HG03342 (cell line): ENCODE measurements around the gene TTC9C.
"Not testable (repeated sequence)": the region's sequence is repeated elsewhere in the genome, so short reads cannot be mapped to it uniquely, and the experiment has no call there.

Source experiments
- ATAC-seq: cut with Tn5 transposase; IDR thresholded peaks from one replicate; pipeline ENCODE4 v1.9.1; 2021; ENCODE audit warnings: mild to moderate bottlenecking, moderate library complexity; ENCODE audit not compliant: unreplicated experiment

Gene TTC9C

DNA sequence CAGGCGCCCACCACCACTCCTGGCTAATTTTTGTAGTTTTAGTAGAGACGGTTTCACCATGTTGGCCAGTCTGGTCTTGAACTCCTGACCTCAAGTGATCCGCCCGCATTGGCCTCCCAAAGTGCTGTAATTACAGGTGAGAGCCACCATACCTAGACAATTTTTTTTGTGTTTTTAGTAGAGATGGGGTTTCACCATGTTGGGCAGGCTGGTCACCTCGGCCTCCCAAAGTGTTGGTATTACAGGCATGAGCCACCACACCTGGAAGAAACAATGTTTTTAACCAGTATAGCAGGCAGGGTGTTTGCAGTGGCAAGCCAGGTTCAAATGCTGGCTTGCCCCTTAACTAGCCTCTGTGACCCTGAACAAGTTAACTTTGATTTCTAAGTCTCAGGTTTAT, 21.6 kb downstream of the TTC9C start:
- not testable (repeated sequence) for ATAC-seq

DNA sequence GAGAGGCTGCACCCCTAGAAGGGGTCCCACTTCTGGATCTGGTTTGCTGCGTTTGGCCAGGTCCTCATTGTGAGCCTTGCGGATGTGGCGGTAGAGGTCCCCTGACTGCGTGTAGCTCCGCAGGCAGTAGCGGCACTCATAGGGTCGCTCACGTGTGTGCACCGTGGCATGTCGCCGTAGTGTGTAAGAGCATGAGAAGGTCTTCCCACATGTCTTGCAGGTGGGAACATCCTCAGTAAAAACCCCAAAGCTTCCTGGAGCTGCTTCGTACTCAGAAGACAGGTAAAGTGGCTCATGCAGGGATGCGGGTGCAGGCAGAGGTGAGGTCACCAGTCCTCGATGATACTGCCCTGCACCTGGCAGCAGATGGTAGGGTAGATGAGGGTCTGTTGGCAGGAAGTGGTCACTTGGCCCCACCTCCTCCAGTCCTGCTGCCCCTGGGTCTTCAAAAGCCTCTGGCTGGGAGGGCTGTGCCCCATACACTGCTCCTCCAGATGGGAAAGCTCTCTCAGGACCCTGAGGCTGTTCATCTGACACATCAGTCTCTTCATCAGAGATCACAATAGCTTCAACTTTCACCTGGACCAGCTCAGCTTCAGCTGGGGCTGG, 24.0 kb downstream of the TTC9C start:
- ATAC-seq, result no peak

DNA sequence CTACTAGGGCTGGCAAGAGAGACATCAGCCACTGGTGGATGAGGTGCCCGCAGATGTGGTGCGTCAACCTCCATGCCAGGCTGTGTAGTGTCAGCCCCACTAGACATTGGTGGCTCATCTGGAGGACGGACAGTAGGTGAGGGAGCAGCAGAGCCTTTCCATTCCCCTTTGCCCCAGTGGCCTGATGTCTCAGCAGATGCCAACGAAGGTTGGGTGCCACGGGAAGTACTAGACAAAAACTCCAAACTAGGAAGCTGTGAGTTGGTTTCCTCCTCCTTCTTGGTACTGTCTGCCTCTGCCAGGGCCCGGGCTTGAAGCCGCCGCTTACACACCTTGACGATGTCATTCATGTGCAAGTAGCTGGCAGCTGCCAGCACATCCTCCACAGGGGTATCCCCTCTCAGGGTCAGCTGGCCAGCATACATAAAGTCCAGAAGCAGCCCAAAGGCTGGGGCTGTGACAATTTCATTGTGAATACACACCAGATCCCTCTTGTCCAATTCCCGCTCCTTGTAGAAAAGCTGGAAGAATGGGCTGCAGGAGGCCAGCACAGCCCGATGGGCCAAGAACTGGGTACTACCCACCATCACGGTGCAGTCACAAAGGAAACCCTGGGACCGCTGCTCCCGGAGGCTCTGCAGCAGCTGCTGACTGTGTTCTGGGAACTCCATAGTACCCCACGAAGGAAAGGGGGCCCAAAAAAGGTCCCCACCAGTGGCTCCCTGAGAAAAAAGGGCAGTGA, 24.9 kb downstream of the TTC9C start:
- ATAC-seq, result peak; percentile 3

DNA sequence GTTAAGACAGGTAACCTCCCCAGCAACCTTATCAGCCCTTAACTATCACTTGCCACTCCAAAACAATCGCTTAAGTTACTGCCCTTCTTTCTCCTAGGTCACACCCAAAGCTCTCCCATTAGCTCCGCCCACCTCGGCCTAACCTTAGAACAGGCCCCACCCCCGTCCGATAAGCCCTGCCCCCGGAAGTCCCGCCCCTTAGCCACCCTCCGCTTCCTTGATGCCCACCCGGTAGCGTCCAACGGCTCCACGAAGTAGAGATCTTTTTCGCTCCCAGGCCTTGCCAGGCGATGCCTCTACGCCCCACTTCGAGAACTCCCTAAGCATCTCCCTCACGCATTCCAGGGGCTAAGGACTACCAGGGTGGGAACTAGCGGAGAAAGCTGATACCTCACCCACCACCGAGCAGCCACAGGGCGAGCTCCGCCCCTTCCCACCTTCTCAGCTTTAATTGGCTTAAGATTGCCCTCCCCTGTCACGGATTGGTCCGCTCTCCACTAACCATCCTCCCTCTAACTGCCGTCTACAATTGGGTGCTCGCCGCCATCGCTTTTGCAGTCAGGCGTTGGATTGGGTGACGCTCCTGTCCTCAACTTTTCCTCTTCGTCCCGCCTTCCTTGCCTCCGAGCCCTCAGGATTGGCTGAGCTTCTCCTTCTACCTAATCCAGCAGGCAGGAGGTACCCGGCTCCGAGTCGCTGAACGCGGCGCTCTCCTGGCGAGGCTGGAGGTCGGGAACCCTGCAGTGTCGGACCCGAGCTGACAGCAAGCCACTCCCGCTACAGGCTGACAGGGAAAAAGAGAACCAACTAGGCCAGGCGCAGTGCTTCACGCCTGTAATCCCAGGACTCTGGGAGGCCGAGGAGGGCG, 25.7 kb downstream of the TTC9C start, which contains the start of gene ZBTB3:
Gene ZBTB3, minus strand, starts transcription at position 425 of the 868 bp plus-strand sequence. CDS start 496 bp downstream, outside the sequence.
- ATAC-seq, result peak; percentile 93

DNA sequence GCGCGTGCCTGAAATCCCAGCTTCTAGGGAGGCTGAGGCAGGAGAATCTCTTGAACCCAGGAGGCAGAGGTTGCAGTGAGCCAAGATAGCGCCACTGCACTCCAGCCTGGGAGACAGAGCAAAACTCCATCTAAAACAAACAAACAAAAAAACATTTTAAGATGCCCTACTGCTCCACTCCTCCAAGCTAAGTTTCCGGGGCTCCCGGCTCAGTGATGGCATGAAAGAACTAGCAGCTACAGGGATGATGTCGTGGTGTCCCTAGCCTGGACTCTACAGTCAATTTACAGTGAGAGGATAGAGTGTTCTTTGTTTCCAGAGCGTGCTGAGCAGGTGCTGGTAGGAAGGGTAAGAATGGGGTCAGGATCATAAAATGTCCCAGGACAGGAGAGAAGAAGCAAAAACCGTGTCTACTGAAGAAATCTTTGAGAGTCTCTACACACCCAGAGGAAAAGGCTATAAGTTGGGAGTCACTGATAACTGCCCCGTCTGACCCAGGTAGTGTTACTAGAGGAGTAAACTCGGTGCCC, 26.9 kb downstream of the TTC9C start:
- no peak for ATAC-seq

DNA sequence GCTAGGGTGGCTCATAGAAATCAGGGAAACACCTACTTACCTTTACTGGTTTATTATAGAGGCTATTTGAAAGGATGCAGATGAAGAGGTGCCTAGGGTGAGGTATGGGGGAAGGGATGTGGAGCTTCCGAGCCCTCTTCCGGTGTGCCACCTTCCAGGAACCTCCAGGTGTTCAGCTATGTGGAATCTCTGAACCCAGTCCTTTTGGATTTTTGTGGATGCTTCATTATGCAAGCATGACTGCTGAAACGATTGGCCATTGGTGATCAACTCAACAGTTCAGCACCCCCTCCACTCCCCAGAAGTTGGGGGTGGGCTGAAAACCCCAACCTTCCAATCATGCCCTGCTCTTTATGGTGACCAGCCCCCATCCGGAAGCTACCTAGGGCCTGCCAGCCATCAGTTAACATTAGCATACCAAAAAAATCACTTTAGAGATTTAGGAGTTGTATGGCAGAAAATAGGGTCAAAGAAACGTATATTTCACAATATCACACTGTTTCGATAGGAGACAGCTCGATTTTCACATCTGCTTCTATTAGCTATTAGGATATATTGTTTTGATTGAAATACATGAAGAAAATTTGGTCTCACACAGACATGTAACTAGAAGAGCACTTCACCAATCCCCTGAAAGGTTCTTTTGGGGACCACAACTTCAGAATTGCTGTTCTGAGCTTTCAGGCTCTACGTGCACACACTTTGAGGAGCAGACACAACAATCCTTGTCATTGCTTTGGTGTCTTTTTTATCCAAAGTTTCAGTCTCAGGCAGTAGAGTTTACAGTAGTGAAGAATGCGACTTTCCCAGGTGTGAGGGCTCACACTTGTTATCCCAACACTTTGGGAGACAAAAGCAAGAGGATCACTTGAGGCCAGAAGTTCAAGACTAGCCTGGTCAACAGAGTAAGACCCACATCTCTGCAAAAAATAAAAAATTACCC, 29.8 kb downstream of the TTC9C start:
- no peak for ATAC-seq

DNA sequence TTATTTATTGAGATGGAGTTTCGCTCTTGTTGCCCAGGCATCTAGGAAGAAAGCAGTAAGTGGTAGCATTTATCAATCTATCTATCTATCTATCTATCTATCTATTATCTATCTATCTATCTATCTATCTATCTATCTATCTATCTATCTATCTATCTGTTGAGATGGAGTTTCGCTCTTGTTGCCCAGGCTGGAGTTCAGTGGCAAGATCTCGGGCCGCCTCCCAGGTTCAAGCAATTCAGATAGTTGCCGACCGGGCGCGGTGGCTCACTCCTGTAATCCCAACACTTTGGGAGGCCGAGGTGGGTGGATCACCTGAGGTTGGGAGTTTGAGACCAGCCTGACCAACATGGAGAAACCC, 32.6 kb downstream of the TTC9C start:
- ATAC-seq, result not testable (repeated sequence)

DNA sequence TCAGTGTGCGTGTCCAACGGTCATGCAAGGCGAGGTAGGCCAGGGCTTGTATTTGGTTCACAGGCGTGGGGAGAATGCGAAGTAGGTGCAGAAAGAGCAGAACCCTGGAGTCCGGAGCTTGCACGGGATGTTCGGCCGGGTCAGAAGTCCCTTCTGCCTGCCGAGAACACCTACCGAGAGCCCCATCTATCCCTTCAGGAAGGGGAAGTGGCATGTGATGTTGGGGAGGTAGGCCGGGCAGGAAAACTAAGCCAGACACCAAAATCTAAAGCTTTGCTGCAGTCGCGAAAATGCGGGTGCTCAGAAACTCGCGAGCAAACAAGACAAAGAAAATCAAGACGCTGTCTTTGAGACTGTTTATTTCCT, 42.5 kb downstream of the TTC9C start:
- no peak for ATAC-seq

DNA sequence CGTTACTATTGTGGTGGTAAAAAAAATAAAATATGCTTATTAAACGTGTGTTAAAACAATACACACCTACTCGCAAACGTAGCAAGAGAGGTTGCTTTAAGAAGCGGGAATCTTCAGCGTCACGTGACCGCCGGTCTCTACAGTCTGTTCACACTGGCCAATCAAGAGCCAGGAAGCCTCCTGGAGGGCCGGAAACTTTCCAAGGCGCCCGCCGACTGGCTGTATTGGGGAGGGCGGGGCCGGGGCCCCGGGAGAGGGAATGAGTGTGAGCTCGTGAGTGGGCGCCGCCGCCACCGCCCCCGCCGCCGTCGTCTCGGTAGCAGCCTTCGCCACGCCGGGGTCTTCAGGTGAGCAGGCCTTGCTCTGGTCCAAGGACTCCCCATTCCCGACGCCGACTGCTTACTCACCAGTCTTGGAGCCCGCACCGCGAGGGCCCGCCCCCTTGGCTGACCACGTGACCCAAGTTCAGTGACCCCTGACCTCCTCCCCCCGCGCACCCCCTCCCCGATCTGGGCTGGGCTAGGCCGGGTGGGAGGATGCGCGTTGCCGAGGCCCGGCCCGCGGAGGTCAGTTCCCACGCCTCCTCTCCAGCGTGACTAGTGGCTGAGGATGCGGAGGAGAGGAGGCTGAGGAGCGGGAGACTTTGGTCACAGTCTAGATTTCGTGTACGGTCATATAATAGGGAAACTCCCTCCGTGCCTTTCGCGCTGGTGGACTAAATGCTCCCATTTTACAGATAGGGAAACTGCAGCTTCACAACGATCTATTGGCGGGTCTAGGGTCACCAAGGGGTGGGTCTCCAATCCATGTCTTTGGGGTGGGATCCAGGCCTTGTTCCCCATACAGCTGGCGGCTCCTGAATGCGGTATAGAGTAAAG, 43.1 kb downstream of the TTC9C start, which contains the start of gene TAF6L:
Gene TAF6L, plus strand, starts transcription at position 253 of the 878 bp plus-strand sequence. CDS start 4,388 bp downstream, outside the sequence.
- ATAC-seq, result peak; percentile 75

DNA sequence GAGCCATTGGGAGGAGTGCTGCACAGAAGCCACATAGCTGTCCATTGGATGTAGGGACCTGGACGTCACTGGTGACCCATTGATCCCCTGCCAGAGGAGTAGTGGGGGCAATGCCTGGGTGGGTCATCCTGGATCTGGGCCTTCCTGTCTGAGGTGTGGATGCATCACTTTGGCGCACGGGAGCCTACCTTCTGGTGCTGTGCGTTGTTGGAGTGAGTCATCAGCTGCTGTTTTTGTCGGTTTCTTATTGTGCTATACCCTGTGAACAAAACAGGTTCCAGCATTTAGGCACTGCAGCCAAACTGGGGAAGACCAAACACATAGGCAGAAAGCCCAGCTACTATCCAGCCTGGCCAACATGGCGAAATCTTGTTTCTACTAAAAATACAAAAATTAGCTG, 46.1 kb downstream of the TTC9C start:
- ATAC-seq, result no peak

DNA sequence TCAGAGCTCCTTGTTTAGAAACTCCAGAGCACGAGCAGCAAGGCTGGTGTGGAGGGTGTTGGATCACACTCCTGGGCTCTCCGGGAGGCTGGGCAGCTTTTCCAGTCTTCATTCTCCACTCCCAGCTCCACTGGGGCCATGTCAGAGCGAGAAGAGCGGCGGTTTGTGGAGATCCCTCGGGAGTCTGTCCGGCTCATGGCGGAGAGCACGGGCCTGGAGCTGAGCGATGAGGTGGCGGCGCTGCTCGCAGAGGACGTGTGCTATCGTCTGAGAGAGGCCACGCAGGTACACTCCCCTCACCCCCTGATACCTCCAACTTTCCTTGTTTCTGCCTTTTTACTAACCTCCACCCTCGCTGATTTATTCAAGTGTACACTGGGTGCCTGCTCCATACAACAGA, 47.4 kb downstream of the TTC9C start:
- ATAC-seq, result no peak

DNA sequence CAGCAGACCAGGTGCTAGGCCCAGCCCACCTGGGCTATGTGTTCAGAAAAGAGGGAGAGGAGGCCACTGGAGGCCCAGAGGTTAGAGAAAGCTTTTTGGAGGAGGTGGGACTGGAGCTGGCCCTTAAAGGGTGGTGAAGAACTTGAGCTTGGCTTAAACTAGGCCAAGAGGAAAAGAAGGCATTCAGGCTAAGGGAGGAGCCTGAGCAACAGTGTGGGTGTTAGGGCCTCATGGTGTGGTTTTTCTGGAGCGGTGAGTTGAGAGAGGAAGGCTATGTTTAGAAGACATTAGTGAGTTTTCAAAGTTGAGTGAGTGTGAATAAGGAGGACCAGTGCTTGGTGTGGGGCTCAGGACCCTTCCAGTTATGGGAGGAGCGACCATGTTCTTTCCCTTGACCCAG, 49.1 kb downstream of the TTC9C start:
- no peak for ATAC-seq

DNA sequence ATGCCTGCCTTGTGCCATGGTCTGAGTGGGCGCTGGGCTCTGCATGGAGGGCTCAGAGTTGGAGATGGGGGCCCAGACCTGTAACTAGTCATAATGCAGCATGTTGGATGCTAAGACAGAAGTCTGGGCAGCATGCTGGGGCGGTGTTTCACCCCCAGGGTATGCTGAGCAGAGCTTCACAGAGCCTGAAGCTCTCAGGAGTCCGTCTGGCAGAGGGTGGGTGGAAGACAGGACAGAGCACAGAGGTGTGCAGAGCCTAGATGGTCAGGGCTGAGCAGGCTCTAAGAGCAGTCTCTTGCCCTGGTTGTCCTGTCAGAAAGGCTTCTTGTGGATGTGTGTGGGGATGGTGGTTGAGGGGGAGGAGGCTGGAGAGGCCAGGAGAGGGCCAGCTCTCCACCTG, 50.2 kb downstream of the TTC9C start:
- ATAC-seq, result no peak

DNA sequence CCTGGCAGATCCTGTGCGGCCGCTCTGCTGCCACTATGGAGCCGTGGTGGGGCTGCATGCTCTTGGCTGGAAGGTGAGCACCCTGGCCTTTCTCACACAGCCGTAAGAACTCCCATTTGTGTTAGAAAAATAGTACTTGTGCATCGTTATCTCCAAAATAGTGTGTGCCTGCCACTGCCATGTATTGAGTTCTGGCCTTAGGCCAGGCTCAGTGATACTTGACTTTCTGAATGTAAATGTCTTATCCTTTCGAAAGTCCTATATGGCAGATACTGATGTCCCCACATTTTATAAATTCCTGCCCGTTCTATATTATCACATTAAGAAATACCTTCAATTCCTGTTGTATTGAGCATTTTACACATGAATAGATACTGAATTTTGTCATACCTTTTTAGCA, 54.5 kb downstream of the TTC9C start:
- ATAC-seq, result no peak

DNA sequence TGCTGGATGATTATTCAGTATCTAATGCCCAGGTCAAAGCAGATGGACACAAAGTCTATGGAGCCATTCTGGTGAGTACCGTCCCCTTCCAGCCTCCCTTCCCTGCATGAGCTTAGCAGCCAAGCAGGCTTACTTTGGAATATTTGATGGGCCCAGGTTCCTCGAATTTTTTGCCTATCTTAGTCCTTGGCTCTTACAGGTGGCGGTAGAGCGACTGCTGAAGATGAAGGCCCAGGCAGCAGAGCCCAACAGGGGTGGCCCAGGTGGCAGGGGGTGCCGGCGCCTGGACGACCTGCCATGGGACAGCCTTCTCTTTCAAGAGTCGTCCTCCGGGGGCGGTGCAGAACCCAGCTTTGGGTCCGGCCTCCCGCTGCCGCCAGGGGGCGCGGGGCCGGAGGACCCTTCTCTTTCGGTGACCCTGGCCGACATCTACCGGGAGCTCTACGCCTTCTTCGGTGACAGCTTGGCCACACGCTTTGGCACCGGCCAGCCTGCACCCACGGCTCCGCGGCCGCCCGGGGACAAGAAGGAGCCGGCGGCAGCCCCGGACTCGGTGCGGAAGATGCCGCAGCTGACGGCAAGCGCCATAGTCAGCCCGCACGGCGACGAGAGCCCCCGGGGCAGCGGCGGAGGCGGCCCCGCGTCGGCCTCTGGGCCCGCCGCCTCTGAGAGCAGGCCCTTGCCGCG, 58.2 kb downstream of the TTC9C start:
- peak; percentile 57 for ATAC-seq

DNA sequence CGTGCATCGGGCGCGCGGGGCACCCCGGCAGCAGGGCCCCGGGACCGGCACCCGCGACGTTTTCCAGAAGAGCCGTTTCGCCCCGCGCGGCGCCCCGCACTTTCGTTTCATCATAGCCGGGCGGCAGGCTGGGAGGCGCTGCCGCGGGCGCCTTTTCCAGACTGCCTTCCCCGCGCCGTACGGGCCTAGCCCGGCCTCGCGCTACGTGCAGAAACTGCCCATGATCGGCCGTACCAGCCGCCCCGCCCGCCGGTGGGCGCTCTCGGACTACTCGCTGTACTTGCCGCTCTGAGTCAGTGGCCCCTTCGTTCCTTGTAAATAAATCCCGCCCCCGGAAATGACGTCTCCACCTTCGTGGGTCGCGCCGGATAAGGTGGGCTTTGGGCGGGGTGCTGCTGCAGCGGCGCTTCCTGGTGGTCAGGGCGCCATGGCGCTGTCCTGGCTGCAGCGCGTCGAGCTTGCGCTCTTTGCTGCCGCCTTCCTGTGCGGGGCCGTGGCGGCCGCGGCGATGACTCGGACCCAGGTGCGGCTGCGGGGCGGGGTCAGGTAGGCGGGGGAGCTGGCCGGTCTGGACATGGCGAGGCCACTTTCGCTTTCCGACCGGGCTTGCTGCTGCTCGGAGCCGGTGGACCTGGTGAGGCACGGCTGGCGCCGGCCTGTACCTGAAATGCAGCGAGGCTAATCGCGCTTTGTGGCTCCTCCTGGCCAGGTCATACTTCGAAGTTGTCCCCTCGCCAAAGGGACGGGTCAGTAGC, 58.9 kb downstream of the TTC9C start, which contains the start of gene TMEM179B:
Gene TMEM179B, plus strand, starts transcription at position 398 of the 755 bp plus-strand sequence. Its CDS starts 30 bp downstream, at position 428.
- ATAC-seq, result peak; percentile 69
